Hematopoietic multipotent progenitor cell treated with erythropoietin and hydrocortisone succinate and interleukin-3 and kit ligand, for 4 days (in vitro differentiated cells): Measurements from ENCODE around the gene UBAP2L.
"Not testable (repeated sequence)": the region's sequence is repeated elsewhere in the genome, so short reads cannot be mapped to it uniquely, and the experiment has no call there.

ENCODE experiments used
- DNase-seq: peaks from one replicate; pipeline ENCODE4 v3.0.0-alpha.2; 2015

Gene UBAP2L

GRCh38 chr1:154260127-154260526 lies 39.4 kb downstream of the UBAP2L start:
- DNase-seq, result no peak

- DNase-seq, result peak; percentile 33
These were observed 42.9 kb downstream of the UBAP2L start for GRCh38 chr1:154263465-154264332.

GRCh38 chr1:154264454-154264853 lies 43.7 kb downstream of the UBAP2L start:
- DNase-seq, result no peak

- no peak for DNase-seq
These were observed 44.8 kb downstream of the UBAP2L start for GRCh38 chr1:154265586-154265985.

GRCh38 chr1:154270833-154271232 lies 50.1 kb downstream of the UBAP2L start:
- no peak for DNase-seq

GRCh38 chr1:154272217-154272998 lies 51.7 kb downstream of the UBAP2L start, which contains the start of gene HAX1:
Gene HAX1 (plus strand): TSS chr1:154272629. CDS start chr1:154272724, 95 bp downstream.
- peak; percentile 99 for DNase-seq

- no peak for DNase-seq
These were observed 52.3 kb downstream of the UBAP2L start for GRCh38 chr1:154272999-154273563.

- peak; percentile 53 for DNase-seq
These were observed 56.0 kb downstream of the UBAP2L start for GRCh38 chr1:154276797-154277196.

- DNase-seq, result not testable (repeated sequence)
These were observed 66.8 kb downstream of the UBAP2L start for GRCh38 chr1:154287591-154287990.

GRCh38 chr1:154288661-154289060 lies 67.9 kb downstream of the UBAP2L start:
- DNase-seq, result no peak

- DNase-seq, result no peak
These were observed 70.2 kb downstream of the UBAP2L start for GRCh38 chr1:154290921-154291320.

GRCh38 chr1:154295408-154296235 lies 74.9 kb downstream of the UBAP2L start:
- DNase-seq, result peak; percentile 43

GRCh38 chr1:154301582-154301981 lies 80.8 kb downstream of the UBAP2L start:
- DNase-seq, result no peak

GRCh38 chr1:154304664-154305337 lies 84.0 kb downstream of the UBAP2L start:
- DNase-seq, result no peak

- no peak for DNase-seq
These were observed 85.4 kb downstream of the UBAP2L start for GRCh38 chr1:154306151-154306550.

GRCh38 chr1:154307670-154308270 lies 87.0 kb downstream of the UBAP2L start:
- DNase-seq, result not testable (repeated sequence)

GRCh38 chr1:154309136-154309535 lies 88.4 kb downstream of the UBAP2L start:
- not testable (repeated sequence) for DNase-seq

- not testable (repeated sequence) for DNase-seq
These were observed 91.7 kb downstream of the UBAP2L start for GRCh38 chr1:154312229-154313065.

GRCh38 chr1:154313066-154313356 lies 92.3 kb downstream of the UBAP2L start:
- DNase-seq, result no peak

- DNase-seq, result not testable (repeated sequence)
These were observed 93.5 kb downstream of the UBAP2L start for GRCh38 chr1:154314226-154314625.

GRCh38 chr1:154316704-154317103 lies 95.9 kb downstream of the UBAP2L start:
- DNase-seq, result peak; percentile 30
